Breast epithelium (tissue), 3 donors: ENCODE measurements around the gene ZNF778.

ENCODE experiments used
- POLR2A ChIP-seq: fragments of 450-650 bp; IDR thresholded peaks from one replicate; pipeline ENCODE4 v1.6.1; 2016; ENCODE audit warnings: antibody characterized with exemption, mild to moderate bottlenecking, moderate library complexity
- POLR2AphosphoS5 ChIP-seq, 3 donors: sonication (generic); formaldehyde crosslinking; IDR thresholded peaks; one replicate each; pipeline ENCODE4 v1.6.1; 2017; ENCODE audit warnings: antibody characterized with exemption in 3 of 3
- TF ChIP-seq, protein P1 (sequence below), 3 donors: fragments of 450-650 bp; IDR thresholded peaks; one replicate each; pipeline ENCODE4 v1.5.1; 2016 to 2017; ENCODE audit warnings: antibody characterized with exemption in 3 of 3, mild to moderate bottlenecking in 3 of 3, moderate library complexity in 3 of 3

DNA sequence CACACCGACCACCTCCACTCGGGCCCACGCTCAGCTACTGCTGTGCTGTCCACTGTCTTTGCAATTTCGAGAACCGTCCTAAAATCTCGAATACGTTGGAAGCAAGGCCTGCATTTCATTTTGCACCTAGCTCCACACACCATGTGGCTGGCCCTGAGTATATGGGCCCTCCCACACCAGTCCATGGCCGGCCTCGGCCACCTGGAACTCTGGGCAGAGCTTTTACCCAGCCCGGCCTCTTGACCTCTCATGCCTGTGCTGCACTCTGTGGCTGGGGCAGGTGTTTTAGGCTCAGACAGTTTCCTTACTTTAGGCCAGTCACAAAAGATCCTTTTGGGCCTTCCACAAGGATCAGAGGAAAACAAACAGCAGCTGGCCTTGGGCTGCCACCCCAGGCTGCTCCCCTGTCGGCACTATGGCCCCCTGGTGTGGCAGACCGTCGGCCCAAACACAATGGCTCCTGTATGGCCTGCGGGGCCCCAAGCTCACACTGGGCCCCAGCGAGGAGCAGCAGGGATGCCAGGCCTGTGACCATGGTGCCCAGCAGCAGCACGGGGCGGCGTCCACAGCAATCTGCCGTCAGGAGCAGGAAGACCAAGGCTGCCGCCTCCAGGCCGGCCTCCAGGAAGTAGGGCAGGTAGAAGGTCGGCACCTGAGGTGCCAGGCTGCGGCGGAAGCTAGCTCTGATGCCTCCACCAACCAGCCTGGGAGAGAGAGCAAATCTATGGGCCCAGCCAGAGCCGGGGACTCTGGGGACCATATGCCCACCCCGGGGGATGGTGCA, 19.7 kb upstream of the ZNF778 start:
- TF ChIP-seq, protein P1, sequence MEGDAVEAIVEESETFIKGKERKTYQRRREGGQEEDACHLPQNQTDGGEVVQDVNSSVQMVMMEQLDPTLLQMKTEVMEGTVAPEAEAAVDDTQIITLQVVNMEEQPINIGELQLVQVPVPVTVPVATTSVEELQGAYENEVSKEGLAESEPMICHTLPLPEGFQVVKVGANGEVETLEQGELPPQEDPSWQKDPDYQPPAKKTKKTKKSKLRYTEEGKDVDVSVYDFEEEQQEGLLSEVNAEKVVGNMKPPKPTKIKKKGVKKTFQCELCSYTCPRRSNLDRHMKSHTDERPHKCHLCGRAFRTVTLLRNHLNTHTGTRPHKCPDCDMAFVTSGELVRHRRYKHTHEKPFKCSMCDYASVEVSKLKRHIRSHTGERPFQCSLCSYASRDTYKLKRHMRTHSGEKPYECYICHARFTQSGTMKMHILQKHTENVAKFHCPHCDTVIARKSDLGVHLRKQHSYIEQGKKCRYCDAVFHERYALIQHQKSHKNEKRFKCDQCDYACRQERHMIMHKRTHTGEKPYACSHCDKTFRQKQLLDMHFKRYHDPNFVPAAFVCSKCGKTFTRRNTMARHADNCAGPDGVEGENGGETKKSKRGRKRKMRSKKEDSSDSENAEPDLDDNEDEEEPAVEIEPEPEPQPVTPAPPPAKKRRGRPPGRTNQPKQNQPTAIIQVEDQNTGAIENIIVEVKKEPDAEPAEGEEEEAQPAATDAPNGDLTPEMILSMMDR (IDR thresholded peaks at IDR 0.05) = no peak
- TF ChIP-seq POLR2AphosphoS5 (IDR thresholded peaks at IDR 0.05) = no peak
- TF ChIP-seq POLR2A = no peak
